ENCODE data around the gene ASIC1.

ASIC1 gene

DNA sequence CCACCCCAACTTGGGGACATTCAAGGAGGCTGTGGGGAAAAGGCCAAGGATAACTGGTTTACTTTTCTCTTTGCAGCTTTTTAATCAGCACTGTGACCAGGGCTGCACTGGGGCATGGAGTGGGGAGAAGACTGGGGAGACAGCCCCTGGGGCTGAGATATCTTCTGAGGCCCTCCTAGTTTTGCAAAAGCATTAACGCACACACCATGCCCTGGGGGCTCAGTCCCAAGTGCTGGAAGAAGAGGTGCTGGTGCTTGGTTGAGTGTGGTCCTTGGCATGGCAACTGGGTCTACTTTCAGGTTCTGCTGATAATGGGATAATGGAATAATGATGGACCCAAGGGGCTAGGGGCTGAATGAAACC is 18.4 kb downstream of the ASIC1 start:
- no peaks in the 10 kb centered on the region for H3K27me3 ChIP-seq (ENCODE audit: control insufficient read depth, insufficient read depth, low read length)
- no peaks in the 10 kb centered on the region for H3K79me2 ChIP-seq
- no peaks in the 10 kb centered on the region for H3K36me3 ChIP-seq (ENCODE audit: control insufficient read depth, insufficient read depth, low read length)
- no peak overlapping the region for H3K4me3 ChIP-seq (ENCODE audit: low read depth, low read length)
- no peak overlapping the region for H3K27ac ChIP-seq
- H3K9ac ChIP-seq: no peak overlapping the region
- no peak overlapping the region for H3K4me2 ChIP-seq (ENCODE audit: low read length)
- no peaks in the 10 kb centered on the region for H3K9me3 ChIP-seq (ENCODE audit: control insufficient read depth, low read length)
- TF ChIP-seq, protein P1, sequence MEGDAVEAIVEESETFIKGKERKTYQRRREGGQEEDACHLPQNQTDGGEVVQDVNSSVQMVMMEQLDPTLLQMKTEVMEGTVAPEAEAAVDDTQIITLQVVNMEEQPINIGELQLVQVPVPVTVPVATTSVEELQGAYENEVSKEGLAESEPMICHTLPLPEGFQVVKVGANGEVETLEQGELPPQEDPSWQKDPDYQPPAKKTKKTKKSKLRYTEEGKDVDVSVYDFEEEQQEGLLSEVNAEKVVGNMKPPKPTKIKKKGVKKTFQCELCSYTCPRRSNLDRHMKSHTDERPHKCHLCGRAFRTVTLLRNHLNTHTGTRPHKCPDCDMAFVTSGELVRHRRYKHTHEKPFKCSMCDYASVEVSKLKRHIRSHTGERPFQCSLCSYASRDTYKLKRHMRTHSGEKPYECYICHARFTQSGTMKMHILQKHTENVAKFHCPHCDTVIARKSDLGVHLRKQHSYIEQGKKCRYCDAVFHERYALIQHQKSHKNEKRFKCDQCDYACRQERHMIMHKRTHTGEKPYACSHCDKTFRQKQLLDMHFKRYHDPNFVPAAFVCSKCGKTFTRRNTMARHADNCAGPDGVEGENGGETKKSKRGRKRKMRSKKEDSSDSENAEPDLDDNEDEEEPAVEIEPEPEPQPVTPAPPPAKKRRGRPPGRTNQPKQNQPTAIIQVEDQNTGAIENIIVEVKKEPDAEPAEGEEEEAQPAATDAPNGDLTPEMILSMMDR (IDR thresholded peaks at IDR 0.05): no peak
- peak overlapping the region; percentile 54 for H2AFZ ChIP-seq
- H3K4me1 ChIP-seq: peaks cover 6% of the 10 kb centered on the region

DNA sequence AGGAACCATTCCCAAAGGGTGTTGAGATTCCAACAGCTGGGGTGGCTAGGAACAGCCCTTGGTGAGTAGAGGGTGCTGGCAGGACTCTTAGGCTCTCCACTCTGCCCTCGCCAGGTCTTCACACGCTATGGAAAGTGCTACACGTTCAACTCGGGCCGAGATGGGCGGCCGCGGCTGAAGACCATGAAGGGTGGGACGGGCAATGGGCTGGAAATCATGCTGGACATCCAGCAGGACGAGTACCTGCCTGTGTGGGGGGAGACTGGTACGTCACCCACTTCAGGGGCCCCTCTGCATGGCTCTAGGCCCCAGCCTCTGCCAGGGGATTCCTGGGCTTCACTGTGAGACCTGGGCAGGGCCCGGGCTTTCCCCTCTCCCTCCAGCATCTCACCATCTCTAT is 19.7 kb downstream of the ASIC1 start:
- H3K27me3 ChIP-seq (ENCODE audit: control insufficient read depth, insufficient read depth, low read length): no peaks in the 10 kb centered on the region
- no peaks in the 10 kb centered on the region for H3K36me3 ChIP-seq (ENCODE audit: control insufficient read depth, insufficient read depth, low read length)
- no peaks in the 10 kb centered on the region for H3K79me2 ChIP-seq
- H3K4me1 ChIP-seq: peaks cover 6% of the 10 kb centered on the region
- TF ChIP-seq, protein P1 (IDR thresholded peaks at IDR 0.05): no peak
- H3K9ac ChIP-seq: no peak overlapping the region
- no peak overlapping the region for H3K4me3 ChIP-seq (ENCODE audit: low read depth, low read length)
- H2AFZ ChIP-seq: no peak overlapping the region
- no peak overlapping the region for H3K27ac ChIP-seq
- H3K9me3 ChIP-seq (ENCODE audit: control insufficient read depth, low read length): no peaks in the 10 kb centered on the region
- no peak overlapping the region for H3K4me2 ChIP-seq (ENCODE audit: low read length)

DNA sequence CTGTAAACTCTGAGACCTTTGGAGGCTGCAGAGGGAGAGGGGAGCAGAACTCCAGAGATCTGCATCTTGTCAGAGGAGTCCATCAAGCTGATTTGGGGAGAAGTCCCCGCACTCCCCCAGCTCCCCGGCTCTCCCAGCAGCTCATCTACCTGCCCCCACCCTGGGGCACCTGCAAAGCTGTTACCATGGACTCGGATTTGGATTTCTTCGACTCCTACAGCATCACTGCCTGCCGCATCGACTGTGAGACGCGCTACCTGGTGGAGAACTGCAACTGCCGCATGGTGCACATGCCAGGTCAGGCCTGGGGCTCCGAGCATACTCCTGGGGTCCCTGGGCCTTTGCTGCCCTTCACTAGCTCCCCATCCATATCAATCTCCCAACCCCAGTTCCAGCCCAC is 20.9 kb downstream of the ASIC1 start:
- TF ChIP-seq, protein P1 (IDR thresholded peaks at IDR 0.05): no peak
- H2AFZ ChIP-seq: no peak overlapping the region

DNA sequence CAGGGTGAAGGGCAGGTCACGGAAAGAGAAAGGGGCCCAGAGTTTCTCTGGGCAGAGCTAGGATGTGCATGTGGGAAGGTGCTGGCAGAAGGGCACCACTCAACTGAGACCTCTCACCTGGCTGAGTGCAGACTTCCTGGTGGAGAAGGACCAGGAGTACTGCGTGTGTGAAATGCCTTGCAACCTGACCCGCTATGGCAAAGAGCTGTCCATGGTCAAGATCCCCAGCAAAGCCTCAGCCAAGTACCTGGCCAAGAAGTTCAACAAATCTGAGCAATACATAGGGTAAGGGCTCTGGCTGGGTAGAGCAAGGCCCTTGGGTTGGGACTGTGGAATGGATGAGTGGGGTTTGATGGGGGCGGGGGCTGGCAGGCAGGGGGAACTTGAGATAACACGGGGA is 22.4 kb downstream of the ASIC1 start:
- no peaks in the 10 kb centered on the region for H3K27me3 ChIP-seq (ENCODE audit: control insufficient read depth, insufficient read depth, low read length)
- H3K9me3 ChIP-seq (ENCODE audit: control insufficient read depth, low read length): no peaks in the 10 kb centered on the region
- peaks cover 6% of the 10 kb centered on the region for H3K4me1 ChIP-seq
- H3K4me3 ChIP-seq (ENCODE audit: low read depth, low read length): no peak overlapping the region
- no peaks in the 10 kb centered on the region for H3K79me2 ChIP-seq
- H2AFZ ChIP-seq: no peak overlapping the region
- H3K9ac ChIP-seq: no peak overlapping the region
- no peaks in the 10 kb centered on the region for H3K36me3 ChIP-seq (ENCODE audit: control insufficient read depth, insufficient read depth, low read length)
- TF ChIP-seq, protein P1 (IDR thresholded peaks at IDR 0.05): no peak
- no peak overlapping the region for H3K4me2 ChIP-seq (ENCODE audit: low read length)
- no peak overlapping the region for H3K27ac ChIP-seq

More for the DNA sequence above, 20.9 kb downstream of the ASIC1 start:
- Histone ChIP-seq H3K4me3 (ENCODE audit: low read depth, low read length) (no peak overlapping the region), H3K4me2 (ENCODE audit: low read length) (no peak overlapping the region), H3K36me3 (ENCODE audit: control insufficient read depth, insufficient read depth, low read length) (no peaks in the 10 kb centered on the region), H3K9me3 (ENCODE audit: control insufficient read depth, low read length) (no peaks in the 10 kb centered on the region), H3K27ac (no peak overlapping the region), H3K79me2 (no peaks in the 10 kb centered on the region), H3K9ac (no peak overlapping the region), H3K27me3 (ENCODE audit: control insufficient read depth, insufficient read depth, low read length) (no peaks in the 10 kb centered on the region), H3K4me1 (peaks cover 6% of the 10 kb centered on the region)

DNA sequence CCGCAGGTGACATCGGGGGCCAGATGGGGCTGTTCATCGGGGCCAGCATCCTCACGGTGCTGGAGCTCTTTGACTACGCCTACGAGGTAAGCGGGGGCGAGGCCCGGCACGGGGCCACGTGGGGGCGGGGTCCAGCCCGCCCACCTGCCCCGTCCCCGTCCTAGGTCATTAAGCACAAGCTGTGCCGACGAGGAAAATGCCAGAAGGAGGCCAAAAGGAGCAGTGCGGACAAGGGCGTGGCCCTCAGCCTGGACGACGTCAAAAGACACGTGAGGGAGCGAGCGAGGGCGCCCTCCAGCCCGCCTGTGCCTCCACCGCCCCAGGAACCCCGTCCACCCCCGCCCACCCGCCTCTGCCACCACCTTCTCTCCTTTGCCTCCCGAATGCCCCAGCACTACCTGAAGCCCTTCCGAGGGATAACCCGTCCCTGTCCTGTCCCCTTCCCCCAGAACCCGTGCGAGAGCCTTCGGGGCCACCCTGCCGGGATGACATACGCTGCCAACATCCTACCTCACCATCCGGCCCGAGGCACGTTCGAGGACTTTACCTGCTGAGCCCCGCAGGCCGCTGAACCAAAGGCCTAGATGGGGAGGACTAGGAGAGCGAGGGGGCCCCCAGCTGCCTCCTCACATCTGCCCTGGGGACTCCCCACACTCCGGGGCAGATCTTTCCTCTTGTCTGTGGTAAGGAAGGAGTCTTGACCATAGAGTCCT is 23.9 kb downstream of the ASIC1 start:
- Histone ChIP-seq H2AFZ (no peak overlapping the region), H3K9me3 (ENCODE audit: control insufficient read depth, low read length) (no peaks in the 10 kb centered on the region), H3K9ac (no peak overlapping the region), H3K79me2 (no peaks in the 10 kb centered on the region), H3K27ac (no peak overlapping the region), H3K4me1 (peaks cover 3% of the 10 kb centered on the region), H3K4me3 (ENCODE audit: low read depth, low read length) (no peak overlapping the region), H3K36me3 (ENCODE audit: control insufficient read depth, insufficient read depth, low read length) (no peaks in the 10 kb centered on the region), H3K4me2 (ENCODE audit: low read length) (no peak overlapping the region), H3K27me3 (ENCODE audit: control insufficient read depth, insufficient read depth, low read length) (no peaks in the 10 kb centered on the region)
- TF ChIP-seq, protein P1 (IDR thresholded peaks at IDR 0.05): no peak
